Calu3 (cell line): ENCODE measurements around the gene PDE9A. TPM values are rescaled to one million over a fixed set of nuclear protein-coding genes. Genes with fewer than 3 reads are reported as not detected.

Experiments used
- BruUV-seq: library from RNA; stranded (reverse); fragments of 400-500 nt; replicated peaks from 2 replicates; lab custom pipeline; 2021; lab: Mats Ljungman, UMichigan
- CTCF ChIA-PET: fragments of 300-600 bp; sonication (Branson Sonifier 250); formaldehyde crosslinking; loops from one replicate; lab custom pipeline; 2022; ENCODE audit warnings: antibody characterized with exemption; lab: Charles Lee
- DNase-seq: peaks from one replicate; pipeline ENCODE4 v3.0.0; 2022
- H3K27ac Mint-ChIP-seq: one replicate; pipeline ENCODE4 v1.8.0; 2022; ENCODE audit warnings: mixed read lengths; ENCODE audit not compliant: unreplicated experiment
- H3K27me3 Mint-ChIP-seq: one replicate; pipeline ENCODE4 v1.8.0; 2022; ENCODE audit warnings: mixed read lengths; ENCODE audit not compliant: unreplicated experiment
- H3K36me3 Mint-ChIP-seq: one replicate; pipeline ENCODE4 v1.8.0; 2022; ENCODE audit warnings: mild to moderate bottlenecking, moderate library complexity, mixed read lengths; ENCODE audit not compliant: insufficient read depth, unreplicated experiment
- H3K4me1 Mint-ChIP-seq: one replicate; pipeline ENCODE4 v1.8.0; 2022; ENCODE audit warnings: mild to moderate bottlenecking, low read depth, mixed read lengths; ENCODE audit not compliant: unreplicated experiment
- H3K4me3 Mint-ChIP-seq: one replicate; pipeline ENCODE4 v1.8.0; 2022; ENCODE audit warnings: mild to moderate bottlenecking, low read depth, moderate library complexity, mixed read lengths; ENCODE audit not compliant: unreplicated experiment
- H3K9me3 Mint-ChIP-seq: one replicate; pipeline ENCODE4 v1.8.0; 2022; ENCODE audit warnings: low read depth, mixed read lengths; ENCODE audit not compliant: unreplicated experiment
- CTCF ChIP-seq: fragments of 200-600 bp; IDR thresholded peaks from one replicate; pipeline ENCODE4 v1.8.0; 2022; ENCODE audit warnings: antibody characterized with exemption; ENCODE audit not compliant: unreplicated experiment
- intact Hi-C: fragments of 100-400 bp; cut with micrococcal nuclease; formaldehyde crosslinking; loops from one replicate; pipeline ENCODE4 v1.10.0; 2022; ENCODE audit not compliant: unreplicated experiment
- total RNA-seq: library from RNA; stranded (reverse); gene quantifications from 2 replicates; pipeline ENCODE4 v1.2.3, GENCODE V29; 2022

The PDE9A gene
- total RNA-seq, 1 experiment from 2014 or later, result 10.9 TPM

GRCh38 chr21:42669041-42669440 is 15.6 kb downstream of the PDE9A start:
- H3K4me1 Mint-ChIP-seq, result no peaks in the 10 kb centered on the region
- H3K4me3 Mint-ChIP-seq, result no peak overlapping the region
- TF ChIP-seq CTCF, result no peak
- H3K27me3 Mint-ChIP-seq, result no peaks in the 10 kb centered on the region
- intact Hi-C loops, result no loop called here
- DNase-seq, result no peak
- no peaks in the 10 kb centered on the region for H3K36me3 Mint-ChIP-seq
- CTCF ChIA-PET, result no interaction called here
- BruUV-seq, result no TSS peak
- no peaks in the 10 kb centered on the region for H3K9me3 Mint-ChIP-seq
- H3K27ac Mint-ChIP-seq, result no peak overlapping the region

DNA sequence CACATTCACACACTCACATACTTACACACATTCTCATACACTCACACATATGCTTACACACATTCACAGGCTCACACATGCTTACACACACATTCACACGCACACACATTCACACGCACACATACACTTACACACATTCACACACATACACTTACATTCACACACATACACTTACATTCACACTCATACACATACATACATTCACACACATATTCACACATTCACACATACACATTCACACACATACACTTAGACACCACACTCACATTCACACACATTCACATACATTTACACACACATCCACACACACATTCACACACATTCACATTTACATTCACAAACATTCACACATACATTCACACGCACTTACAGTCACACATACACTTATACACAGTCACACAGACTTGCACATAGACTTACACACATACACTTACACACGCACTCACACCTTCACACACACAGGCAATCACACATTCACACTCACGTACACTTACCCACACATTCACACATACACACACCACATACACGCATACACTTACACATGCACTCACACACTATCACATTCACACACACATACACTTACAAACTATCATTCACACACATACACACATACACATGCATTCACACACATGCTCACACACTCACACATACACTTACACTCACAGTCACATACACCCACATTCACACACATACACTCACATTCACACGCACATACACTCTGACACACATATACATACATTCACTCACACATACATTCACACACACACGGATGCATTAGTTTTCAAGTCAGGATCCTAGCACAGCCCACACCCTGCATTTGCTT is 16.8 kb downstream of the PDE9A start:
- CTCF ChIA-PET, result no interaction called here
- H3K4me3 Mint-ChIP-seq, result no peak overlapping the region
- no peaks in the 10 kb centered on the region for H3K27me3 Mint-ChIP-seq
- no peak for TF ChIP-seq CTCF
- H3K27ac Mint-ChIP-seq, result no peak overlapping the region
- DNase-seq, result no peak
- intact Hi-C loops, result no loop called here
- BruUV-seq, result no TSS peak
- H3K36me3 Mint-ChIP-seq, result no peaks in the 10 kb centered on the region
- no peaks in the 10 kb centered on the region for H3K9me3 Mint-ChIP-seq
- H3K4me1 Mint-ChIP-seq, result no peaks in the 10 kb centered on the region

DNA sequence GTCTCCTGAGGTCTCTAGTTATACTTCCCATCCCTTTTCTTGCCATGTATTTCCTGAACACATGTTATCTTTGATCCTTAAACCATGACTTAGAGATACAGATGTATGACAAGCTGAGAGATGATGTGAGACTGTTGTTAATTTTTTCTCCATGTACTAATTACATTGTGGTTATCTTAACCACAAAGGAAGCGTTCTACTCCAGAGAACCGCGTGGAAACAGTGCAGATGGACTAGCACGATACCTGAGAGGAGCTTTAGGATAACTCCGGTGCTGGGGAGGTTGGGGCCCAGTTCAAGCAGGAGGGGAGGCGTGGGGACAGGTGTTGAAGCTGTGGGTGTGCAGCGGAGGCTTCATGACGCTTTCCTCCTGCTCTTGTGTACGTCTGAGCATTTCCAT is 17.5 kb downstream of the PDE9A start:
- intact Hi-C loops, result no loop called here
- H3K36me3 Mint-ChIP-seq, result no peaks in the 10 kb centered on the region
- no TSS peak for BruUV-seq
- no peak overlapping the region for H3K4me3 Mint-ChIP-seq
- no peak for DNase-seq
- H3K27ac Mint-ChIP-seq, result no peak overlapping the region
- no peaks in the 10 kb centered on the region for H3K27me3 Mint-ChIP-seq
- CTCF ChIA-PET, result interaction anchor here (0.5 kb wide), 1 partner anchor 60 kb away, joined by 4 read pairs; no protein-coding TSS in a partner anchor
- H3K4me1 Mint-ChIP-seq, result no peaks in the 10 kb centered on the region
- no peak for TF ChIP-seq CTCF
- no peaks in the 10 kb centered on the region for H3K9me3 Mint-ChIP-seq

DNA sequence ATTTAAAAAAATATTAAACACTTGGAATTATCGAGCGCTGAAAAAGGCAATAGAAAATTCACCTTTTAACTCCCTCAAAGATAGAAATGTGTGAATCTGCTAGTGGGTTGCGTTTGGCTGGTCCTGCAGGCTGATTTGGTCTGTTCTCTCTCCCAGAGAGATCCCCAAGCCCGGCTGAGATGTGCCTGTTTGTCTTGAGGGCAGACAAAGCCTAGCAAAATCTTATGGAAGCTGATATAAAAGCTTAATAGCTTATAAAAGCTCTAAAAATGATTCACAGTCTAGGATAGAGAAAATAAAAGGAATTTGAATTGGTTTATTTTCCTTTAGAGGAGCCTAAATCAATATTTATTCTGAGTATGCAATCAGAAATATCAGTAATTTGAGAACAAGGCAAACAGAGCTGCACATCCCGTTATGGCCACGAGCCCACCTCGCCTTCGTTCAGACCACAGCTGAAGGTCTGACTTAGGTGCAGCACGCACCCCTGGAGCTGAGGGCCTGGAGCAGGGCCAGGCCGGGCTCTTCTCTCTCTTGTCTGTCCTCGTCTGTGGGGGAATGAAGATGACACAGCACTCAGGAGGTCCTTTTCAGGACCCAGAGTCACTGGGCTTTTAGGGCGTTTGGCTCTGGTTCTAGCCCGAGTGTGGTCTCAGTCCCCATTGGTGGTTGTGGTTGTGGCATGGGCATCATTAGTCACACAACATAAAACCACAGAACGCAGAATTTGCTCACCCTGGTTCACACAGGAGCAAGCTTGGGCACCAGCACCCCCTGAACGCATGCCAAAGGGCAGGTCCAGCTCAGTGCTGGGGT is 18.6 kb downstream of the PDE9A start:
- no peak for DNase-seq
- Mint-ChIP-seq H3K4me3 (no peak overlapping the region), H3K36me3 (no peaks in the 10 kb centered on the region), H3K9me3 (no peaks in the 10 kb centered on the region), H3K27me3 (no peaks in the 10 kb centered on the region), H3K4me1 (no peaks in the 10 kb centered on the region), H3K27ac (no peak overlapping the region)
- BruUV-seq, result no TSS peak
- TF ChIP-seq CTCF, result no peak
- intact Hi-C loops, result no loop called here
- CTCF ChIA-PET, result no interaction called here
